Measurements from ENCODE around the gene BARHL2.

BARHL2 gene

DNA sequence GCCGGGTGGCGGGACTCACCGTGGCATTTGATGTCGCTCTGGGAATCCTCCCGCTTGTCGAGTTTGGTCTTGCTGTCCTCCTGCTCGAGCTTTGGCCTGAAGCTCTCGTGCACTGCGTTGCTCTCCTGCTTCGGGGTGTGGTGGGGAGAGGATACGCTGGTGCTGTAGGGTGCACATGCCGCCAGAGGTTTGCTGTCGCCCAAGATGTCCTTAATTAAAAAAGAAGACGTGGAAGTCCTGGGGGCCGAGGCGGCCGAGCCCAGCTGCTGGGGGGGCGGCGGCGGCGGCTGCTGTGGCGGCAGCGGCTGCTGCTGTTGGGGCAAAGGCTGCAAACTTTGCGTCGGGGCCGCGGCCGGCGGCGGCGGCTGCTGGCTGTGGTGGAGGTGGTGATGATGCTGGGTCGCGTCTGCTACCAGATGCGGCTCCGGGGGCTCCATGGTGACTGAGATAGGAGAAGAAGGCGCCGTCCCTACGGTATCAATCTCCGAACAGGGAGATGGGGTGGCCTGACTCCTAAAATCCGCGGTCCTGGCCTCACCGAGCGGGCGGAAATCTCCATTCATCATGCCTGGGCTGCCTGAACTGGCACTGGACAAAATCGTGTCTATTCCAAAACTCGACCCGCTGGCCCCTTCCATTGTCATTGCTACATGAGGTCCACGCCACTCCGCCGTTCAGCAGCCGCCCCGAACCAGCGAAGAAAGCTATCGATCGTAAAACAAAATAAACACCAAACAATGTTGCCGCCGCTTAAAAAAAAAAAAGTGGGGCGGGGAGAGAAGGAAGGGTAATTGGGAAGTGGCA lies at the start of gene BARHL2:
TSS of gene BARHL2 (minus strand) at position 751 of the 804 bp plus-strand sequence. CDS start at position 644, 107 bp downstream.
- DNase-seq = no peak

DNA sequence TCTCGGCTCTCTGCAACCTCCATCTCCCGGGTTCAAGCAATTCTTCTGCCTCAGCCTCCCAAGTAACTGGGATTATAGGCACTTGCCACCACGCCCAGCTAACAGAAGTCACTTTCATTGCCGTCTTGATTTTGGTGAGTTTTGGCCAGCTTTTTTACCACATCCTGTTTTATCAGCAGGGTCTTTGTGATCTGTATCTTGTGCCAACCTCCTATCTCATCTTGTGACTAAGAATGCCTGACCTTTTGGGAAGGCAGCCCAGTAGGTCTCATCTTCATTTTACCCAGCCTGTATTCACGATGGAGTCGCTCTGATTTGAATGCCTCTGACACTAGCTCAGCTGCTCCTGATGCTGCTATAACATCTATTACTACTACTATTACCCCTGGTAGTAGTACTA lies 46.8 kb upstream of the BARHL2 start:
- no peak for DNase-seq

DNA sequence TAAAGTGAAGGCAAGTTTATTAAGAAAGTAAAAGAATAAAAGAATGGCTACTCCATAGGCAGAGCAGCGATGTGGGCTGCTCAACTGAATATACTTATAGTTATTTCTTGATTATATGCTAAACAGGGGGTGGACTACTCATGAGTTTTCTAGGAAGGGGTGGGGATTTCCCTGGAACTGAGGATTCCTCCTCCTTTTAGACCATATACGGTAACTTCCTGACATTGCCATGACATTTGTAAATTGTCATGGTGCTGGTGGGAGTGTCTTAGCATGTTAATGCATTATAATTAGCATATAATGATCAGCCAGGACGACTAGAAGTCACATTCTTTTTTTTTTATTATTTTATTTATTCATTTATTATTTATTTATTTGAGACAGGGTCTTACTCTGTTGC lies 46.4 kb upstream of the BARHL2 start:
- no peak for DNase-seq

DNA sequence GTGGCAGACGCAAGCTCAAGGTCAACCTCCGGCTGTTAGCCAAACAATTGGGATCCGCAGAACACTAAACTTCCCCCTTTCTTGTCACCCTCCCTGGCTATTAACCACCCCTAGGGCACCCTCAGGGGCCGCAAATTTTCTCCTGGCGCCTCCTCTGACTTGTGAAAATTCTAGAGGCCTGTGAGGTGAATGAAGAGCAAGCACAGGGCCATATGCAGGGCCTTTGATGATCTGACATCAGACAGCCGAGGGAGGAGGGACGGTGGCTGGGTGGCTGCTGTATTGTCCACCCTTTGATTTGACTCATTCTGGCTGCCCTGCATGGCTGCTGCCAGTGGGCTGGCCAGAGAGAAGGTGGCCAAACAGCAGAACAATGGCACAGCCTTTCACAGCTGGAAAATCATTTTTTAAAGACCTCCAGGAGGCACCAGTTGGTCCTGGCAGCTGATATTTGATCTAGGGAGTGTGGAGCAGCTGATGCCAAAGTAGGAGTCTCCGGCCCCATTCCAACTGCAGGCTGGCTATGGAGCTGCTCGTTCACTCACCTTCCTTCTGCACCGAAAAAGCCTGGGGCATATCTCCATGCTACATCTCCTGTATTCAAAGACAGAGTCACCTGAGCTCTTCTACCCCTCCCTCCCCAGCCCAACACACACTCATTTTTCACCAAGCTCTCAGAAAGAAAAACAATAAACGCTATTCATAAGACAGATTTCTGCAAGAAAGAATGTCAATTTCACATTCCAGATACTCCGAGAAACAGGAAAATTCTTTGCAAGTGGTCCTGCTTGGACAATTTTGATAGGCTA lies 44.9 kb upstream of the BARHL2 start:
- peak; percentile 28 for DNase-seq

DNA sequence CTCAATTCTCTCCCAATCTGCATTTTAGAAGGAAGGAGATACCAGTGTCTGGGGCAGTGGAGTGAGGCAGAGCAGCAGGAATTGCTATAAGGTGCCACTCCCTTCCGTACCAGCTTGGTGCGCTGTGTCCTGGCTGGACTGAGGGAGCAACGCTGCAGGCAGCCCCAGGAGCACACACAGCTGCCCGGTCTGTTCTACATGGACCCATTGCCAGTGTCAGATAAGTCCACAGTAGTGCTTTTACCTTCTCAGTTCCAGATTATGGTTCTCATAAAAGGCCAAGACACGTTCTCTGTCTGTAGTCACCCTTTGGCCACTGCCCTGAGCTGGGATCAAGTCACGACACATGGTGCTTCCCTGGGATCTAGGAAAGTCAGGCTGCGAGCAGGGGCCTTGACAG lies 44.1 kb upstream of the BARHL2 start:
- DNase-seq = no peak

DNA sequence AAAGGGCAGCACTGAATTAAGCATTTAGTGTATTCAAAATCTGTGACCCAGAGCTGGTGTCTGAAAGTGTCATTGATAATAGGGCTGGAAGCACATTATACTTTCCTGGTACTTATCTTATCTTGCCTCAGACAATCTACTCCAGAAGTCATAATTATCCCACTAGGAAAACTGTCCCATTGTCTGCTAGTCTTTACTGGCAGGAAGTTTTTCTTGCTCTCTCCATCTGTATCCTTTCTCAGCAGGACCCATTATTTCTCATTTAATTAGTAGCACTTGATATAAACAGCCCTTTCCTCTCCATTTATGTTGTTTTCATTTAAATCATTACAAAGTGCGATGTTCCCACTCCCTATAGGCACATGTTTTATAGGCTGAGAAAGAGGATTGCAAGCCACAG lies 36.5 kb upstream of the BARHL2 start:
- DNase-seq = no peak

DNA sequence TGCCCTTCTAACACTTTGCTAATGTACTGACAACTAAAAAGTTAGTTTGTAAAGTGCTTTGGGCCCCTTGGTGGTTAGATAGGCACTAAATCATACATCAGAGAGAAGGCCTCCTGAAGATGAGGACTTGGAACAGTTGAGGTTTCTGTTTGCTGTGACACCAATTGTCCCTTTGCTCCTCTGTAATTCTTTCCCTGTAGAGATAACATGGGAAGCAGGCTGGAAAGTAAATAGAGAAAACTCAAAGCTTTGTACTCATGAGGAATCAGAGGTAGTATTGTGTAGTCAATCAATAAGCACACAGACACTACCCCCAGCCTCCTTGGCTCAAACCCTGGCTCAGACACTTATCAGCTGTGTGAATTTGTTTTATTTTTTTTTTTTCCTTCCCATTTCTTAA lies 31.6 kb upstream of the BARHL2 start:
- DNase-seq = no peak

DNA sequence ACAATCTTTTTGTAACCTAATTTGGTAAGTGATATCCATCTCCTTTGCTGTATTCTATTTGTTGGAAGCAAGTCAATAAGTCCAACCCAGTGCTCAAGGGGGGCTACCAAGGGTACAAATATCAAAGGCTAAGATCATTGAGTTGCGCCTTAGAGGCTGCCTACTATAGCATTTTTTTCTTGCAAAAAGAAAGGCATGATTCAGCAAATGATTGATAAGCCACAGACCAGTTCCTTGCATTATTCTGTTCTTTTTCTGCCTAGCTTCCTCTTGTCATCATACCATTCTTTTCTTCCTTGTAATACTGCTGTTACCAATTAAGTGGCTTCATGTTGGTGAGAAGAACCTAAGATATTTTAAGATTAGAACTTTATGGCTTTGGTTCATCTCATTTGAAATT lies 29.8 kb upstream of the BARHL2 start:
- no peak for DNase-seq

DNA sequence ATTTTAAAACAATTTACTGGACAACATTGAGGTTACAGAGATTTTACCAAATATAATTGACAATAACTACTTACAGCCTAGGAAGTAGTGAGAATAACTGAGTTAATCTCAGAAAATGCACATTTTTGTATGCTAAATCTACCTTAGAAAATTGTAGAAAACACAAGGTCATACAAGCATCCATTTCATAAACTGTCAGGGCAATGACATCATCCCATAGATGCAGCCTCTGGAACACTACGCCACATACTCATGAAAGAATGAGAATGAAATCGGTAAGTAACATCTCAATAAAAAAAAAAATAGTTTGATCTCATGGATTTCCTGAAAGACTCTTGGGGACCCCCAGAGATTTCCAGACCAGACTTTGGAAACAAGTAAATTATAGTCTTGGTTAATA lies 28.9 kb upstream of the BARHL2 start:
- DNase-seq = no peak

DNA sequence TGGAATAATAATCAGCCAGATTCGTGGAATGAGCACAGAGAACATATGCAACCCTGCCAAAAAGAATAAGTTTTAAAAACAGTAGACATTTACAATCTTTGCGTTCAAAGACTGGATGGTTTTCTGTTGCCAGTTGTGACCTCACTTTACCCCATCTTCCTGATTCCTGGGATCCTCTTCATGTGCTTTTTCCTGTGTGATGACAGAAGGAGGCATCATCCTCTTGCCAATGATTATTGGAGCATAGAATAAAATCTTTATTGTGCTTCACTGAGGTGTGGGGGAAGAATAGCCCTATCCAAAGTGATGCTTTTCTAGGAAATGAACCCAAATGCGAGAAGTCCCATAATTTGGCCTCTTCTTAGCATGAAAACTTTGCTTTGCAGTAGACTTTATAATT lies 15.0 kb upstream of the BARHL2 start:
- no peak for DNase-seq

DNA sequence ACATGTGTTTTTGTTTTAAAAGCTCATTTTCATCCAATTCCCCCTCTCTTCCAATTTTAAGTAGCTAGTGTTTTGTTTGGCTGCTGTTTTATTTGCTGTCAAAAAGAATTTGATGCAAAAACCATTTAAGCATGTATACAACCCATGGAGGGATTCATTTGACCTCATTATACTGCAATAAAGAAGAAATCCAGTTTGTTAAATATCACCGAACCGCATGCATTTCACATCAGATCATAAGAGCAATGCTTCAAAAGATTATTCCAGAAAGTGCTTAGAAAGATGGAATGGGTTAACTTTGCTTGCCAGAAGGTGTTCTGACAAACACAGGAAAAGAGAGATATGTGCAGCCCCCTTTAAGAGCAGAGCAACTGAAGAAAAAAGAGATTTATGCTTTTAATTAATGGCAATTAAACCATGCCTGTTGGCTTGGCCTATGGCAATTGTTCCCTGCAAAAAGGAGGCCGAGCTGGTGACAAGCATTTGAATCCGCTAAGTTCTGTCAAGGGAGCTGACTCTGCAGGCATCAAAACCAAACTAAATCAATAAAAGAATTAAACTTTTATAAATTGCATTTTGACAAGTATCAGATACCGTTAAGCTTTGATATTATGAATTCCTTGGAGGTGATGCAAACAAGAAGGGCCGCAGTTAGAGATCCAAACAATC lies 14.4 kb upstream of the BARHL2 start:
- DNase-seq = no peak

DNA sequence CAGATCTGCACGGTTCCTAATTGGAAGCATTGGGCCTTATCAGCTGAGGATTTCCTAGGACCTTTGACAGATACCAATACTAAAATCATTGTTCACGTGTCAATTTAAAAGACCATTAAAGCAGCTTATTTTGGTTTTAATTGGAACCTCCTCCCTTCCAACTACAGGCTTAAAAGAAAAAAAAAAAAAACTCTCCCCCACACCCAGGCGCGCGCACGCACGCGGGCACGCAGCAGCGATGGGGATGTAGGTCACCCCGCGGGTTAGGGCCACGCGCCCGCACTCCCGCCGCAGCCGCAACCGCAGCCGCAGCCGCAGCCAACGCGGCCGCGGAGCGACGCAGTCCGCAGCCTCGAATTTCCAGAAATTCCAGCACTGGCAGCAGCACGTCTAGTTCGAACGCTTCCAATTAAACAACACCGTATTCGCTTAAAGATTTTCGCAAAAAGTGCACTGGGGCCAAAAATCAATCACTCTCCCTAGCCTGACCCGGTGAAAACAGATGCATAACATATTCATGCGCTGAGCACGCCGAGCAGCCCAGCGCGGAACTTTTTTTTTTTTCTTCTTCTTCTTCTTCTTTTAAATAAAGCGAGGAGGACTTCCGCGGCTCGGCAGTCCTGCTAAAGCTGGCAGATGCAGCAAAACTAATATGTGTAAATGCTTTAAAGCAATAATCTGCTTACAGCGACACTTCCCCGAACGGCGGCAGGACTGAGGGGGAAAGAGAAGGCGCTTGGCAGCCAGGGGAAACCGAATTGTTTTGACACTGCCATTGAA lies 13.3 kb upstream of the BARHL2 start:
- peak; percentile 23 for DNase-seq

DNA sequence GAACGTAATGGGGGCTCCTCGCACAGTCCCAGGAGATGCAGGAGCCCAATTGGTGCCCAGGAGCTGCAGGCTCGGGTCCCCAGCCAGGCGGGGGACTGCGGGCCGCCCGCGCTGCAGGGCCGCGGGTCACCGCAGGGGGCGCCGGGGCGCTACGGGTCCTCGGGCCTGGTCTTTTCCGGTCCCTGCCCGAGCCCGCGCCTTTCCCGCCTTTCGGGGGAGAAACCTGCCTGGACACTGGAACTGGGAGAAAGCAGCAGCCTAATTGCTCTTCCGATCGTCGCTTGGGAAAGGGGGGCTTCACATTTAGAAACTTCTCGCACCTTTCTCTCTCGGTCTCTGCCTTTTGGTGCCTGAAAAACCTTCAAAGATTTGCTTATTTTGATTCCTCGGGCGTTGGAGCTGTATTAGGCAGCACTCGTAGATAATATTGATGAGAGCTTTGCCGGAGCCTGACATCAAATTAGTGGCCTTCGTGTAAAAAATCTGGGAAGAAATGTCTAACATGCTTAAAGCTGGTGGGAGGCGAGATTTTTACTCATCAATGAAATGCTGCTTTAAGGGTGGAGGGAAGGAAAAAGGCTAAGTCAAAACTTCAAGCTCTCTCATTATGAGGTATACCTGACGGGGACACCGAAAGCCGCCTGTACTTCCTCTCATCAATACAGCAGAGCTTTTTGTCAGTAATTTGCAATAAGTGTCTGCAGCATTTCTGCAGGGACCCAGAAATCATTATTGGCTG lies 12.6 kb upstream of the BARHL2 start:
- no peak for DNase-seq

DNA sequence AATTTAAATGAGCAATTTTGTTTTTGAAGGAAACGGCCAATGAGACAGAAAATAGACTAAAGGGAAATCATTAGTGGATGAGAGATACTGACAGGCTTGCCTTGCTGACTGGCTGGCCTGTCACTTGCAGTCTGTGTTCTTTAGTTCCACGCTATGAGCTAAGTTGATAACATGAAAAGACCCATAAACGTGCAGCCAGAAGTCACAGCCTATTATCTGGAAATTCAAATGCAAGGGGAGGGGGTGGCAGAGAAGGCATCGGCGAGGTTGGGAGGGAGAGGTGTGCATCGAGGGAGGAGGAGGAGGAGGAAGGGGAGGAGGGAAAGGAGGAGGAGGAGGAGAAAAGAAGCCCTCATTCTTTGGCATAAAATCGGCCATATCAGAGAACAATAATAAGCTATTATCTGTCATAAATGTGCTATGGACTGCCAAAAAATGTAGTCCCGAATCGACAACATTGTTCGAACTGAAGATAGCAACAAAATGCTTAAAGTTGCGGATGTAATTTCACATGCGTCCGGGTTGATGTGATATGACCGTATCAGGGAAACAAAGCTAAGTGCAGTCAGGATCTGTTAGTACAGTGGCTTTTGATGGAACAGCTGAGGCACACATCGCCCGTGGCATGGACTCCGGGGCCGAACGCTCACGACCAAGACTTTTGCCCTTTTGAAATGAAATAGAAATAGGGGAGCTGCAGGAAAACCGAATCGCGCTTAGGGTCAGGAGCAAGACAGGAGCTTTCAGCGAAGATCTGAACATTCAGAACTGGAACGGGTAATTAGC lies 11.6 kb upstream of the BARHL2 start:
- no peak for DNase-seq

DNA sequence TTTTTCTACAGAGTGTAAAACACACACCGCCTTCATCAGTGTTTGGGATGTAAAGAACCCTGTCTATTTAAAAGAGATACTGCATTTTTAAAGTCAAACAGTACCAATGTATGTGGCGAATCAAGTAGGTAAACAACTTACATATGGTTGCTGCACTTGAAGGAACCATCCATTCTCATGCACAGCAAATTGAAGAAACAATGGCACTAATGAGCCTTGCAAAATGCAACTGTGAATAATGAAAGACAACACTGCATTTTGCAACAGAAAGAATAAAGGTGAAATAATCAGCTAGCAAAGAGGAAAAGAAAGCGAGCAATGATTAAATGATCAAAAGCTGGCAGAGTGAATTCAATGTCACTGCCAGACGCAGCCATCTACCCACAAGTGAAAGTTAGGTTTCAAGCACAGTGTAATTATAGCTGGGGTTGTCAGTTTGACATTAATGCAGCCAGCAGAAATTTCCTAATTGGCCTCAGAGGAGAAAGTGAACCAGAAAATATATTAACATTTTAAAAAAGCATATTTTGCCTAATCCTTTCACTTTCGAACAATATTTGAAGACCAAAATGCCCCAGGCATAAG lies 10.9 kb upstream of the BARHL2 start:
- no peak for DNase-seq

DNA sequence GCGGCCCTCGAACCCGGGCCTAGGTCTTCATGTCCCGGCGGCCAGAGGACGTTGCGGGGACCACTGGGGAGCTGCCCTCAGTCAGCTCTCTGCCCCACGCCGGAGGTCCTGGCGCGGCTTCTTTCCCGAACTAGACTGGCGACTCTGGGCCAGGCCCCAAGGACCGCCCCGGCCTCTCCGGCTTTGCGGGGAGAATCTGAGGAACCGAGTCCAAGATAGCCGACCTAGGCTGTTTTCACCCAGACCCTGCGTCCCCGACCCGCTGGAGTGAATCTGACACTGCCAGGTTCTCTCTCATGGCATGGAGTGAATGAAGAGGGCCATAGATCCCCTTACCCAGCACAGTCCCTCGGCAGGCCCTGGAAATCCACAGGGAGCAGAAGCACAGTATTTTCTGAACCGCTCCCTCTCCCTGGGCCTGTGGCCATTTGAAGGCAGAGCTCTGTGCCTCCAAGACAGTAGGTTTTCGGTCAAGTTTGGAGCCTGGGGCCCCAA lies 9.9 kb upstream of the BARHL2 start:
- DNase-seq = no peak

DNA sequence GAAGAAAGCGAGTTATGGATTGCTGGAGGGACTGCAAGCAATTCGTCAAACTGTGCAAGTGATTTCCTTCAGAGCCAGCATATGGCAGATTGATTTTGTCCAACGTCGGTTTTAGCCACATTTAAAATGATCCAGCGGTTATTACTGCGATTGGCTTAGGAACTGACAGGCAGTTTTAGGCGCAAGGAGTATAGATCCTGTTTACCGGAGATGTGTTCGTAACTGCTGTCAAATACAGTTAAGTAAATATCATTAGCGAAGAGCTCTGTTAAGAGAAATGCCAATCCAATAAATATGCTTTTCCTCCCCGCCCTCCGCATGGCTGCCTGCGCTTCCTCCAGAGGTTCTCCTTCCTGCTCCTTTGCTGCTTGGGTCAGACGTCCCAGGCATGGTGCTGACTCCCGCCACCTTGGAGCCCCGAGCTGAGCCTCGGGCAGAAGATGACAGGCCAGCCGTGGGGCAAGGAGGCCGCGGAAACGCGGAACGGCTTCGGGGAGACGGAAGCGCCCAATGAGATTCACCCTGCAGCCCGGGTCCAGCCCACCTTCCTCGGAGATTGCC lies 9.4 kb upstream of the BARHL2 start:
- no peak for DNase-seq

DNA sequence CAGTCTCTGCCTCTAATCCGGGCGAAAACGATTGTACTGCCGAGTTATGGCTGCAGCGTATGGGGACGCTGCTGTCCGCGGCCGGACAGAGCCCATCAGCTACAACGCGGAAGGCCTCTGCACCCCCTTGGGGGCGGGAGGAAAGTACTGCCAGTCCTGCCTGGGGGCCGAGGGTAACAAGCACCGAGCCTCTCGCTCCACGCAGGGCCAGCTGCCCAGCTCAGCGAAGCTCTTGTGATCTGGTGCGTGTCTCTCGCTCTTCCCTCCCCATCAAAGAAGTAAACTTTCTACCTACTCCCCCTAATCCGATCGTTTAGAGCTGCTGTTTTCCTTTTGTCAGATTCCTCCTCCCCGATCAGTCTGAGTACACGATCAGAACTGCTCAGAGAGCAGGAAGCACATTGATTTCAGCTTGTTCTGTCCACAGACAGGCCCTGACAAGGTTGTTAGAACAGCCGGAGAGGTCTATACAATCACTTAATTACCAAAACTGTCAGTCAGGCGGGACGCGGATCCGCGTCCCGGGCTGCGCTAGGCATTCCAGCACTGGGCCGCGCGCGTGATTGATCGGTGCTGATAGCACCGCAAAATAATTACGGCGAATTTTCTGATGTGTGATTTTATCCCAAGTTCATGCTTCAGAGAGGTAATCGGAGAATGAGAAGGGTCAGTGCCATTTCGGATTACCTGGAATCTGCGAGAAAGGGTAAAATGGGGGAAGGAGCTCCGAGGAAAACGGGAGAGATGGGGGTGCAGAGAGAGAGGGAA lies 8.7 kb upstream of the BARHL2 start:
- peak; percentile 34 for DNase-seq

DNA sequence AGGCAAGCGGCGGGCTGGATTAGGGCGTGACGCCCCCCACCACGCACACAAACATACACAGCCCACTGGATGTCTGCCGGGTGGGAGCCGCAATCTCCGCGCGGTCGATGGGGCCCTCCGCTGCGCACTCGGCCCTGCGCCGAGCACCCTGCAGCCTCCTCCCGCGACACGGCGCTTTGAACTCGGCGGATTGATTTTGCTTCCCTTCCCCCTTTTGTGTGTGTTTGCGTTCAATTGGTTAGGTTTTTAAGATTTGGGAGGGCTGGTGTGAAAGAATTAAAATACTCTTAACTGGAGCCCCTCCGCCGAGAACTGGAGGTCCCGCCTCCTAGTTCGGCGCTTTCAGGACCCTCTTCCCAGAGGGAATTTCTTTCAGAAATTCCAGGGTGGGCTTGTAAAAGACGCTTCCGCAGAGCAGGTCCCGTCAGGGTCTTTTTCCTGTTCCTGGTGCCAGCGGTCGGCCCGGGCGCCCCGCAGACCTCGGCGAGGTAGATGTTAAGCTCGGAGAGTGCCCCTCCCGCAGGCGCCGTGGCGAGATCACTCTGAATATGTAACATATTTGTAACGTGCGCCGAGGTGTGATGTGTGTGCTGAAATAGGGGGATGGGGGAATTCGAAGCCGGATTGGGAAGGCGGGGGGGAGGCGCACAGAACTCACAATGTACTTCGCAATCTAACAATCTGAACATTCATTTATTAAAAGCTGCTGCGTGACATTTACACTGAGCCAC lies 8.0 kb upstream of the BARHL2 start:
- no peak for DNase-seq

Measured in right hindlimb (tissue), 1 donor.